ENCODE data around the gene CHST15. TPM values are rescaled to one million over a fixed set of nuclear protein-coding genes. Genes with fewer than 3 reads are reported as not detected.

CHST15 gene
- total and polyA plus RNA-seq, 8 donors: 2.6 to 30.4 (median 14.6) TPM

DNA sequence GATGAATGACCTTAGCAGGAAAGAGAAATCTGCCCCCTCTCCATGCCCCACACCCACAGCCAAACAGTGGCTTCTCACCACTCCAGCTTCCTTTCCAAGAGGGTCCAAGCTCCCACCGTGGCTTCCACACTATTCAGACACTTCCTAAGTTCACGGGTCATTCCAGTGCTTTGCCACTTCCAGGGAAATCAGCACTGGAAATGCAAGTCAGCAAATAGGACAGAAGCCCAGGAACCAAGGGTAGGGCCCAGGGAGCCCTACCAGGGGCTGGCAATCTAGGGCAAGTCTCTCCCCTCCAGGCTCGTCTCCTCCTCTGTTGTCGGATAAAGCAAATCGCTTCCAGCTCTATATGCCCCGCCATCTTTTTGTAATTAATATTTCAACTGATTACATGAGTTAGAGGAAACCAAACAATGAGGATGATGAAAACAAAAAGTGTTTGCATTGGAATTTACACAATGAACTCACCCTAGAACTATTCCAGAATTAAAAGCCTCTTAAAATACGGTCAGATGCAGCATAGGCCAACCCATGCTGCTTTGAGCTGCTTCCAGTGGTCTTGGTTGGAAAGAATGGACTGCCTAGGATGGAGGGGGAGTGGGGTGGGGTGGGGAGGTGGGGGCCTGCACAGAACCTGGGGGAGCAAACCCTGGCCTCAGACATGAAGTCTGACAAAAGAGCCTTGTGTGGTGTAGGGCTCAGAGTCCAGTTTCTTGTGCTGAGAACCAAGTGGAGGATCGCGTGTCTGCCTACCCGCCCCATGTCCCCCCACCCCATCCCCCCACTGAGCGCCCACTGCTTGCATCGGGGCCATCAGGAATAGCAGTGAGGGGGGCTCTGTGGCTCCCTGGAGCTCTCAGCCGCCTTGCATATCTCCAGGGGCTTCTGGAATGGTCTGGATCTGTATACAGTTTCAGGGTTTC lies 127.2 kb downstream of the CHST15 start:
- Histone ChIP-seq H3K9me3 (no peaks in the 10 kb centered on the region), H3K27me3 (peaks cover 0 to 88% (median 58%) of the 10 kb centered on the region in 3 donors), H3K4me3 (no peak overlapping the region), H3K27ac (no peak overlapping the region), H3K4me1 (peaks cover 0 to 20% (median 10%) of the 10 kb centered on the region in 4 donors), H3K36me3 (no peaks in the 10 kb centered on the region)
- WGBS, 5 donors: 53 to 59% (median 55%) methylated on average over 8 to 13 of the region's 13 CpGs
- TF ChIP-seq, protein P1, sequence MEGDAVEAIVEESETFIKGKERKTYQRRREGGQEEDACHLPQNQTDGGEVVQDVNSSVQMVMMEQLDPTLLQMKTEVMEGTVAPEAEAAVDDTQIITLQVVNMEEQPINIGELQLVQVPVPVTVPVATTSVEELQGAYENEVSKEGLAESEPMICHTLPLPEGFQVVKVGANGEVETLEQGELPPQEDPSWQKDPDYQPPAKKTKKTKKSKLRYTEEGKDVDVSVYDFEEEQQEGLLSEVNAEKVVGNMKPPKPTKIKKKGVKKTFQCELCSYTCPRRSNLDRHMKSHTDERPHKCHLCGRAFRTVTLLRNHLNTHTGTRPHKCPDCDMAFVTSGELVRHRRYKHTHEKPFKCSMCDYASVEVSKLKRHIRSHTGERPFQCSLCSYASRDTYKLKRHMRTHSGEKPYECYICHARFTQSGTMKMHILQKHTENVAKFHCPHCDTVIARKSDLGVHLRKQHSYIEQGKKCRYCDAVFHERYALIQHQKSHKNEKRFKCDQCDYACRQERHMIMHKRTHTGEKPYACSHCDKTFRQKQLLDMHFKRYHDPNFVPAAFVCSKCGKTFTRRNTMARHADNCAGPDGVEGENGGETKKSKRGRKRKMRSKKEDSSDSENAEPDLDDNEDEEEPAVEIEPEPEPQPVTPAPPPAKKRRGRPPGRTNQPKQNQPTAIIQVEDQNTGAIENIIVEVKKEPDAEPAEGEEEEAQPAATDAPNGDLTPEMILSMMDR (IDR thresholded peaks at IDR 0.05): no peak
- TF ChIP-seq EP300 (IDR thresholded peaks at IDR 0.05) (no peak), POLR2AphosphoS5 (IDR thresholded peaks at IDR 0.05) (no peak), POLR2A (IDR thresholded peaks at IDR 0.05) (no peak)
- no peak for DNase-seq
- intact Hi-C loops (cut with DNase I; ENCODE audit: low total_unique reads): loop anchor here (2.0 kb wide), 1 partner anchor 383 kb away; no protein-coding TSS in a partner anchor

- peaks cover 0 to 75% (median 45%) of the 10 kb centered on the region in 3 donors for H3K27me3 ChIP-seq
- peaks cover 0 to 20% (median 10%) of the 10 kb centered on the region in 4 donors for H3K4me1 ChIP-seq
- no peaks in the 10 kb centered on the region for H3K36me3 ChIP-seq
- no peak overlapping the region for H3K27ac ChIP-seq
- 63 to 84% (median 72%) methylated on average over 3 of the region's 3 CpGs for WGBS, 5 donors
- DNase-seq: no peak
- no peak overlapping the region for H3K4me3 ChIP-seq
- TF ChIP-seq, protein P1 (IDR thresholded peaks at IDR 0.05): no peak
- TF ChIP-seq EP300 (IDR thresholded peaks at IDR 0.05): no peak
- intact Hi-C loops (cut with DNase I; ENCODE audit: low total_unique reads): no loop called here
- H3K9me3 ChIP-seq: no peaks in the 10 kb centered on the region
These were observed 128.4 kb downstream of the CHST15 start for GRCh38 chr10:123964953-123965352.

GRCh38 chr10:123962756-123963530 lies 130.5 kb downstream of the CHST15 start:
- Histone ChIP-seq H3K36me3 (no peaks in the 10 kb centered on the region), H3K4me1 (peaks cover 0 to 20% (median 10%) of the 10 kb centered on the region in 4 donors), H3K9me3 (peaks cover 0 to 2% (median 0%) of the 10 kb centered on the region in 4 donors), H3K27ac (no peak overlapping the region), H3K4me3 (no peak overlapping the region), H3K27me3 (peaks cover 0 to 55% (median 27%) of the 10 kb centered on the region in 3 donors)
- TF ChIP-seq, protein P1 (IDR thresholded peaks at IDR 0.05): no peak
- TF ChIP-seq POLR2A (IDR thresholded peaks at IDR 0.05) (no peak), EP300 (IDR thresholded peaks at IDR 0.05) (no peak), POLR2AphosphoS5 (IDR thresholded peaks at IDR 0.05) (no peak)
- intact Hi-C loops (cut with DNase I; ENCODE audit: low total_unique reads): no loop called here
- 50 to 62% (median 57%) methylated on average over 10 of the region's 10 CpGs for WGBS, 5 donors
- DNase-seq: no peak

DNA sequence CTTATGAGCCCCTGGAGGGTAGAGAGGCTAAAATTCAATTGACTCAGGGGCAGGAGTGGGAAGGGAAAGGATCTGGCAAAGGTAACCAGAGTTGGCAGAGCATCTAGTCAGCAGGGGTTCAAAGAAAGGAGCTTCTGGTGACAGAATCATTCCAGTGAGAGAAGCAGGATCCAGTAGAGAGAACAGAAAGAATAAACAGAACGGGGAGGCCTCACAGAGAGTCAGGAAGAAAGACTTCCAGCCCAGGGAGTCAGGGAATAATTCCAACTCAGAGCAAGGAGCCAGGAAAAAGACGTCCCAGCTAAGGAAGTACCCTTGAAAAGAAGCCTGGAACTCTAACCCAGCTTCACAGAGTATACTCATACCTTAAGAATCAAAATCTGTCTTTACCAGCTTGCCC lies 135.2 kb downstream of the CHST15 start:
- H3K27ac ChIP-seq: peak overlapping the region in 1 of 5 donors; percentile 37
- 21 to 49% (median 35%) methylated on average over 2 of the region's 2 CpGs for WGBS, 5 donors
- intact Hi-C loops (cut with DNase I; ENCODE audit: low total_unique reads): no loop called here

More for the DNA sequence above, 135.2 kb downstream of the CHST15 start:
- TF ChIP-seq EP300 (IDR thresholded peaks at IDR 0.05) (no peak), POLR2AphosphoS5 (IDR thresholded peaks at IDR 0.05) (no peak), POLR2A (IDR thresholded peaks at IDR 0.05) (no peak)
- TF ChIP-seq, protein P1 (IDR thresholded peaks at IDR 0.05): no peak
- Histone ChIP-seq H3K36me3 (no peaks in the 10 kb centered on the region), H3K4me3 (no peak overlapping the region), H3K9me3 (peaks cover 0 to 3% (median 0%) of the 10 kb centered on the region in 4 donors), H3K4me1 (peaks cover 0 to 6% (median 3%) of the 10 kb centered on the region in 4 donors), H3K27me3 (peaks cover 0 to 10% (median 8%) of the 10 kb centered on the region in 3 donors)
- no peak for DNase-seq
